Measurements from ENCODE around the gene OGFOD2.
A peak's percentile ranks its signal among the peaks of the same experiment; 100 is the strongest.

- TF ChIP-seq CTCF (IDR thresholded peaks at IDR 0.05), result peak; percentile 8 to 90 (median 89)
- peak in 1 of 3 donors; percentile 28 for TF ChIP-seq POLR2AphosphoS5 (IDR thresholded peaks at IDR 0.05)
These were observed 22.8 kb upstream of the OGFOD2 start for GRCh38 chr12:122951979-122952892.
